Endothelial cell of umbilical vein (primary cell): ENCODE measurements around the gene PLPP7.

ENCODE experiments used
- EZH2 ChIP-seq: IDR thresholded peaks from 2 replicates; pipeline ENCODE4 v1.6.1; 2012; ENCODE audit warnings: borderline replicate concordance, low read depth, mild to moderate bottlenecking, moderate library complexity, low read length, inconsistent platforms; ENCODE audit not compliant: severe bottlenecking
- FOS ChIP-seq: IDR thresholded peaks from 2 replicates; pipeline ENCODE4 v1.6.1; 2011; ENCODE audit warnings: mild to moderate bottlenecking, low read length, moderate library complexity, borderline replicate concordance; ENCODE audit not compliant: insufficient read depth
- GATA2 ChIP-seq: IDR thresholded peaks from 2 replicates; pipeline ENCODE4 v1.7.0; 2011; ENCODE audit warnings: low read depth, mild to moderate bottlenecking, moderate library complexity, mixed read lengths, low read length; ENCODE audit not compliant: insufficient read length, insufficient read depth
- MYC ChIP-seq: IDR thresholded peaks from one replicate; pipeline ENCODE4 v1.6.1; 2011; ENCODE audit warnings: mild to moderate bottlenecking, low read depth, low read length
- POLR2A ChIP-seq: IDR thresholded peaks from 2 replicates; pipeline ENCODE4 v1.6.1; 2012; ENCODE audit warnings: low read depth, mild to moderate bottlenecking, control low read depth, low read length
- POLR2AphosphoS5 ChIP-seq: IDR thresholded peaks from 2 replicates; pipeline ENCODE4 v1.6.1; 2012; ENCODE audit warnings: low read depth, mild to moderate bottlenecking, control low read depth, low read length, moderate library complexity; ENCODE audit not compliant: insufficient read depth
- TF ChIP-seq, protein P1 (sequence below), 2 donors: IDR thresholded peaks; 1 replicate in 1 of 2; 2 replicates in 1 of 2; pipeline ENCODE4 v1.5.1; 2011; ENCODE audit warnings: low read length in 2 of 2, mild to moderate bottlenecking in 2 of 2, moderate library complexity in 2 of 2, control low read depth in 1 of 2, inconsistent platforms in 1 of 2, low read depth in 1 of 2; ENCODE audit not compliant: insufficient read depth in 1 of 2; ENCODE audit errors: extremely low read depth in 1 of 2
- TF ChIP-seq, protein P2 (sequence below): IDR thresholded peaks from 2 replicates; pipeline ENCODE4 v1.6.1; 2011; ENCODE audit not compliant: insufficient read depth, insufficient read length

DNA sequence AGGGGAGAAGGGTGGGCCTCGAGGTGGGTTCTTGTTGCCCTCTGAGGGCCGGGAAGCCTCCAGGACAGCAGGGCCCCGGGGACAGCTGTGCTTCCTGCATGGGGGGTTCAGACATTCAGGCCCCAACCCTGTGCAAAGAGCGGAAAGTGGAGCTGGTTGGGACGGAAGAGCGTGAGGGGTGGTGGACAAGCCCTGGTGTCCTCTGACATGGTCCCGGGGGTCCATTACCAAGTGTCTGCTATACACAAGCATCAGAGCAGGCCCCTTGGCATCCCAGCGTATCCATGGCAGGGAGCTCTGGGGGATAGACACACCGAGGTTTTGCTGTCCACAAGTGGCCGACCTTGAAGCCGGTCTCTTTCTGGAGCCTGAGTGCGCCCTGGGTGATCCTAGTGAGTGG lies 9.3 kb downstream of the PLPP7 start:
- TF ChIP-seq, protein P1, sequence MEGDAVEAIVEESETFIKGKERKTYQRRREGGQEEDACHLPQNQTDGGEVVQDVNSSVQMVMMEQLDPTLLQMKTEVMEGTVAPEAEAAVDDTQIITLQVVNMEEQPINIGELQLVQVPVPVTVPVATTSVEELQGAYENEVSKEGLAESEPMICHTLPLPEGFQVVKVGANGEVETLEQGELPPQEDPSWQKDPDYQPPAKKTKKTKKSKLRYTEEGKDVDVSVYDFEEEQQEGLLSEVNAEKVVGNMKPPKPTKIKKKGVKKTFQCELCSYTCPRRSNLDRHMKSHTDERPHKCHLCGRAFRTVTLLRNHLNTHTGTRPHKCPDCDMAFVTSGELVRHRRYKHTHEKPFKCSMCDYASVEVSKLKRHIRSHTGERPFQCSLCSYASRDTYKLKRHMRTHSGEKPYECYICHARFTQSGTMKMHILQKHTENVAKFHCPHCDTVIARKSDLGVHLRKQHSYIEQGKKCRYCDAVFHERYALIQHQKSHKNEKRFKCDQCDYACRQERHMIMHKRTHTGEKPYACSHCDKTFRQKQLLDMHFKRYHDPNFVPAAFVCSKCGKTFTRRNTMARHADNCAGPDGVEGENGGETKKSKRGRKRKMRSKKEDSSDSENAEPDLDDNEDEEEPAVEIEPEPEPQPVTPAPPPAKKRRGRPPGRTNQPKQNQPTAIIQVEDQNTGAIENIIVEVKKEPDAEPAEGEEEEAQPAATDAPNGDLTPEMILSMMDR (IDR thresholded peaks at IDR 0.05; ENCODE audit: extremely low read depth in 1 of 2, insufficient read depth in 1 of 2, low read depth in 1 of 2, low read length in 2 of 2) = no peak
- TF ChIP-seq POLR2AphosphoS5 (no peak), POLR2A (no peak), FOS (no peak), MYC (no peak), EZH2 (no peak), GATA2 (no peak)
- TF ChIP-seq, protein P2, sequence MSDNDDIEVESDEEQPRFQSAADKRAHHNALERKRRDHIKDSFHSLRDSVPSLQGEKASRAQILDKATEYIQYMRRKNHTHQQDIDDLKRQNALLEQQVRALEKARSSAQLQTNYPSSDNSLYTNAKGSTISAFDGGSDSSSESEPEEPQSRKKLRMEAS = no peak
